ENCODE data around the gene KIFC3. TPM values are rescaled to one million over a fixed set of nuclear protein-coding genes. Genes with fewer than 3 reads are reported as not detected.

KIFC3 gene
- total and polyA plus RNA-seq, 2 of the 8 experiments (the other 6 are each of a cell fraction or from before 2014, with no cell fraction given): 2.1 to 7.1 TPM

DNA sequence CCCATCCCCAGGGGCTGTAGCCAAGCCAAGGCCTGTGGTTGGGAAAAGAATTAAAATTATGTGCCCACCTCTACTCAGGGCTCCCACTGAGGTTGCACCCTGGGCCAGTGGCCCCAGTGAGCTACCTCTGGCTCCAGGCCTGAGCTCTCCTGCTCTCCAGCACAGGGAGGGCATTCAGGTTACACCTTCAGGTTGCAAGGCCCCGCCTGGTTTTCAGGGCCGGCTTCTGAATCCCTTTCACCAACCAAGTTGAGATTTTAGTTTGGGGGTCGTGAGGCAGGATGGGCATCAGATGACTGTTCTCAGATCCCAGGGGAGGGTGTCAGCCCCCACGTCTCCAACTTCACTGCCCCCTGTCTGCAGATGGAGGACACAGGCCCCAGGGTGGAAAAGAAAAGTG lies 74.7 kb downstream of the KIFC3 start (continued):
- TF ChIP-seq RFX5 (IDR thresholded peaks at IDR 0.05; ENCODE audit: borderline replicate concordance, low read depth, low read length): no peak
